DND-41 (cell line): ENCODE measurements around the gene PTCRA.

ENCODE experiments used
- EZH2 ChIP-seq: IDR thresholded peaks from 3 replicates; pipeline ENCODE4 v1.6.1; 2012; ENCODE audit warnings: borderline replicate concordance, low read depth, mild to moderate bottlenecking, moderate library complexity, low read length, inconsistent platforms; ENCODE audit not compliant: severe bottlenecking
- TF ChIP-seq, protein P1 (sequence below): IDR thresholded peaks from 2 replicates; pipeline ENCODE4 v1.5.1; 2012; ENCODE audit warnings: borderline replicate concordance, low read length, moderate library complexity, mild to moderate bottlenecking; ENCODE audit not compliant: poor library complexity, severe bottlenecking; ENCODE audit errors: extremely low read depth

DNA sequence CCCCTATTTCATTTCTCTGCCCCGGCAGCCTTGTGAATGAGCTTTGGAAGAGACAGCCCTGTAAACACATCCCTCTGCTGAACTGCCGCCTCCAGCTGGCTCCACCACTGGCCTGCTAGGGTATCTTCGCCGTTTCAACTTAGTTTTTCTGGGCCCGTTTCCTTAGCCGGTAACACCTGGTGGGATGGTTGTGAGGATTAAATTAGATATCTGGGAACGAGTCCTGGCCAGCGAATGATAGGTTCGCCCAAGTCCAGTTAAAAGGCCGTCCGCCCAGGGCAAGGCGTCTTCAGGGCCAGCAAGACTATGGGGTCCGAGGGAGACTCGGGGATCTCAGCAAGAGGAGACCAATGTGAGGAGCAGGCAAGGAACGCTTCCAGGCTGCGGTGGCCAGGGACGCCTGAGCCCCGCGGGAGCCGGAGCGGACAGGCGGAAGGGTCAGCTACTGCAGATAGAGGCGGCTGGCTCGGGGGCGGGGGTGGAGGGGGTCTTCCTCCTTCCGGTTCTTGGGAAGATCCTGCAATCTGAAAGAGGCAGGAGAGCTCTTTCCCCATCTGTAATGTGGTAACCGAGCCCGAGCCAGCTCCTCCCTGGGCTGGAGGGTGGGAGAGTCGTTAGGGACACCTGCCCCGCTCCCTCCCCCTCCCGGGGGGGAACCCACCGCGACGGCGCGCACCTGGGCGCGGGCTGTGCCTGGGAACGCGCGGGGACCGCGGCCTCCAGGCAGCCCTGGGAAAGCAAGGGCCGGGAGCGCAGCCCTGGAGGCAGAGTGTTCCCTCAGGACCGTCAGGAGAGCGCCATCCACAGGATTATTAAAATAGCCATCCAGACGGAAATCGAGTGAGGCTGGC, 4.5 kb upstream of the PTCRA start:
- TF ChIP-seq, protein P1, sequence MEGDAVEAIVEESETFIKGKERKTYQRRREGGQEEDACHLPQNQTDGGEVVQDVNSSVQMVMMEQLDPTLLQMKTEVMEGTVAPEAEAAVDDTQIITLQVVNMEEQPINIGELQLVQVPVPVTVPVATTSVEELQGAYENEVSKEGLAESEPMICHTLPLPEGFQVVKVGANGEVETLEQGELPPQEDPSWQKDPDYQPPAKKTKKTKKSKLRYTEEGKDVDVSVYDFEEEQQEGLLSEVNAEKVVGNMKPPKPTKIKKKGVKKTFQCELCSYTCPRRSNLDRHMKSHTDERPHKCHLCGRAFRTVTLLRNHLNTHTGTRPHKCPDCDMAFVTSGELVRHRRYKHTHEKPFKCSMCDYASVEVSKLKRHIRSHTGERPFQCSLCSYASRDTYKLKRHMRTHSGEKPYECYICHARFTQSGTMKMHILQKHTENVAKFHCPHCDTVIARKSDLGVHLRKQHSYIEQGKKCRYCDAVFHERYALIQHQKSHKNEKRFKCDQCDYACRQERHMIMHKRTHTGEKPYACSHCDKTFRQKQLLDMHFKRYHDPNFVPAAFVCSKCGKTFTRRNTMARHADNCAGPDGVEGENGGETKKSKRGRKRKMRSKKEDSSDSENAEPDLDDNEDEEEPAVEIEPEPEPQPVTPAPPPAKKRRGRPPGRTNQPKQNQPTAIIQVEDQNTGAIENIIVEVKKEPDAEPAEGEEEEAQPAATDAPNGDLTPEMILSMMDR, result no peak
- no peak for TF ChIP-seq EZH2
